KMS-11 (cell line): Measurements from ENCODE around the gene GGACT.

Experiments used
- H2AFZ ChIP-seq: fragments of 200-600 bp; sonication (generic); 2 replicates; pipeline ENCODE4 v1.6.1; 2016; ENCODE audit warnings: antibody characterized with exemption, mixed run types, low read depth
- H3K27ac ChIP-seq: fragments of 200-600 bp; sonication (generic); 2 replicates; pipeline ENCODE4 v1.6.1; 2016; ENCODE audit warnings: mild to moderate bottlenecking, mixed run types
- H3K27me3 ChIP-seq: fragments of 200-600 bp; sonication (generic); 2 replicates; pipeline ENCODE4 v1.6.1; 2017; ENCODE audit warnings: mild to moderate bottlenecking, low read depth, mixed run types, moderate library complexity; ENCODE audit not compliant: insufficient read depth
- H3K36me3 ChIP-seq: fragments of 200-600 bp; sonication (generic); 2 replicates; pipeline ENCODE4 v1.6.1; 2017; ENCODE audit warnings: mild to moderate bottlenecking, mixed run types; ENCODE audit not compliant: insufficient read depth
- H3K4me1 ChIP-seq: fragments of 200-600 bp; sonication (generic); 2 replicates; pipeline ENCODE4 v1.6.1; 2016; ENCODE audit warnings: mild to moderate bottlenecking, low read depth, mixed run types; ENCODE audit not compliant: poor library complexity, severe bottlenecking
- H3K4me2 ChIP-seq: fragments of 200-600 bp; sonication (generic); 2 replicates; pipeline ENCODE4 v1.7.0; 2016; ENCODE audit warnings: mild to moderate bottlenecking, mixed run types
- H3K4me3 ChIP-seq: fragments of 200-600 bp; sonication (generic); IDR thresholded peaks from 2 replicates; pipeline ENCODE4 v1.6.1; 2017; ENCODE audit warnings: low read depth, low read length, mixed read lengths; ENCODE audit not compliant: insufficient read depth
- H3K79me2 ChIP-seq: fragments of 200-600 bp; sonication (generic); 2 replicates; pipeline ENCODE4 v1.6.1; 2016; ENCODE audit warnings: low read depth, mixed run types; ENCODE audit not compliant: insufficient read depth
- H3K9ac ChIP-seq: fragments of 200-600 bp; sonication (generic); 2 replicates; pipeline ENCODE4 v1.6.1; 2016; ENCODE audit warnings: mild to moderate bottlenecking, mixed run types
- H4K20me1 ChIP-seq: fragments of 200-600 bp; sonication (generic); 2 replicates; pipeline ENCODE4 v1.6.1; 2016; ENCODE audit warnings: mild to moderate bottlenecking, mixed run types; ENCODE audit not compliant: insufficient read depth
- TF ChIP-seq, protein P1 (sequence below): fragments of 200-600 bp; sonication (generic); conservative IDR thresholded peaks from 2 replicates; pipeline ENCODE4 v1.6.1; 2017; ENCODE audit warnings: low read depth, mild to moderate bottlenecking, antibody characterized with exemption, low read length, moderate library complexity, mixed read lengths

GGACT gene

DNA sequence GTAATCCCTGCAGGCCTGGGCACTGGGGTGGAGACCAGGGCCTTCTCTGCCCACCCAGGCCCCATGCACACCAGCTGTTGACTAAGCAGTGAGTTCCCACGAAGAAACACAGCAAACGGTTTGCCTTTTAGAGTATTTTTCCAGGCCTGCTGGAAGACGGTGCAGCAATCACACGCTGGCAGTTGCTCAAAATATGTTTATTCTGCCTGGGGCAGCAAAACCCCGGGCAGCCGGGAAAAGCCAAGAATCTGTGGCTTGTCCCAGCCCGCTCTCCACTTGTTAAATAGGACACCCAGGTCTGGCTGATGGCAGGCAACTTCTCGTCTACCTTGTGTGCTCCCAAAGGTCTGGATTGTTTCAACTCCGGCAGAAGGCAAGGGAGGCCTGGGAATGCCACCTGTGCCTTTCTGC is 40.8 kb downstream of the GGACT start:
- Histone ChIP-seq H3K4me3 (no peak overlapping the region), H3K79me2 (no peaks in the 10 kb centered on the region), H3K9ac (no peak overlapping the region), H2AFZ (no peak overlapping the region), H3K27ac (no peak overlapping the region), H3K36me3 (no peaks in the 10 kb centered on the region), H3K27me3 (no peaks in the 10 kb centered on the region), H3K4me1 (peaks cover 12% of the 10 kb centered on the region), H4K20me1 (no peaks in the 10 kb centered on the region), H3K4me2 (no peak overlapping the region)
- TF ChIP-seq, protein P1, sequence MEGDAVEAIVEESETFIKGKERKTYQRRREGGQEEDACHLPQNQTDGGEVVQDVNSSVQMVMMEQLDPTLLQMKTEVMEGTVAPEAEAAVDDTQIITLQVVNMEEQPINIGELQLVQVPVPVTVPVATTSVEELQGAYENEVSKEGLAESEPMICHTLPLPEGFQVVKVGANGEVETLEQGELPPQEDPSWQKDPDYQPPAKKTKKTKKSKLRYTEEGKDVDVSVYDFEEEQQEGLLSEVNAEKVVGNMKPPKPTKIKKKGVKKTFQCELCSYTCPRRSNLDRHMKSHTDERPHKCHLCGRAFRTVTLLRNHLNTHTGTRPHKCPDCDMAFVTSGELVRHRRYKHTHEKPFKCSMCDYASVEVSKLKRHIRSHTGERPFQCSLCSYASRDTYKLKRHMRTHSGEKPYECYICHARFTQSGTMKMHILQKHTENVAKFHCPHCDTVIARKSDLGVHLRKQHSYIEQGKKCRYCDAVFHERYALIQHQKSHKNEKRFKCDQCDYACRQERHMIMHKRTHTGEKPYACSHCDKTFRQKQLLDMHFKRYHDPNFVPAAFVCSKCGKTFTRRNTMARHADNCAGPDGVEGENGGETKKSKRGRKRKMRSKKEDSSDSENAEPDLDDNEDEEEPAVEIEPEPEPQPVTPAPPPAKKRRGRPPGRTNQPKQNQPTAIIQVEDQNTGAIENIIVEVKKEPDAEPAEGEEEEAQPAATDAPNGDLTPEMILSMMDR: no peak

DNA sequence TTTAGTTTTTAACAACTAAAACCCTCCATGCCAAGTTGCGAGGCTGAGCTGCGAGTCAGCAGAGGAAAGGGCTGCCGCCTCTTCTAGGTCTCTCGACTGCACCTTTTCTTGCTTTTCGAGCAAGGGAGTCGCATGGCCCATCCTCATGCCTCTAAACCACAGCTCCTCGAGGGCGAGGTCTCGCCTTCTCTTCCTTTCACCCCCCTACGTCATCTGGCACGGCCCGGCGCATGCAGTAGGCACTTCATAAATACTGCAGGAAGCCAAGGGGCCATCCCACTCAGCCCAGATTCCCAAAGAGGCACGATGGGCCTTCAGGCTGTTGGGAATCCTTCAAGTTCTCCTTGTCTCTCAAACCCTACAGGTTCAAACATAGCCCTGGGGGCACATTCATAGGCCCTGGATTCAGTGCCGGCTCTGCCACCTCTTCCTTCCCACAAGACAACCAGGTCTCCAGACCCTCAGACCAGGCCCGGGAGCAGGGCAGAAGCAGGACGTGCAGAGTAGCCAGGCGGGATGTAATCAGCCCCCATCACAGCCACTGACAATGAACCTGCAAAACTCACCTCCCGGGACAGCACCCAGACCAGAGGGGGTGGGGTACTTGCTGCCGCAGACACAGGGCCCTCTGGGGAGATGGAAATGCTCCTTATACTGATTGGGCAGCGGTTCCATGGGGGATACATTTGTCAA is 41.7 kb downstream of the GGACT start:
- no peak overlapping the region for H3K4me3 ChIP-seq
- no peak overlapping the region for H3K4me2 ChIP-seq
- no peaks in the 10 kb centered on the region for H4K20me1 ChIP-seq
- no peak overlapping the region for H2AFZ ChIP-seq
- peaks cover 20% of the 10 kb centered on the region for H3K4me1 ChIP-seq
- H3K27me3 ChIP-seq: no peaks in the 10 kb centered on the region
- H3K36me3 ChIP-seq: no peaks in the 10 kb centered on the region
- H3K27ac ChIP-seq: no peak overlapping the region
- TF ChIP-seq, protein P1: no peak
- no peaks in the 10 kb centered on the region for H3K79me2 ChIP-seq
- no peak overlapping the region for H3K9ac ChIP-seq

GRCh38 chr13:100545684-100546061 is 42.9 kb downstream of the GGACT start:
- H3K27me3 ChIP-seq: no peaks in the 10 kb centered on the region
- H3K36me3 ChIP-seq: no peaks in the 10 kb centered on the region
- no peak overlapping the region for H3K27ac ChIP-seq
- H3K9ac ChIP-seq: no peak overlapping the region
- TF ChIP-seq, protein P1: no peak
- H3K79me2 ChIP-seq: no peaks in the 10 kb centered on the region
- peaks cover 26% of the 10 kb centered on the region for H3K4me1 ChIP-seq
- no peak overlapping the region for H3K4me2 ChIP-seq
- no peak overlapping the region for H2AFZ ChIP-seq
- no peaks in the 10 kb centered on the region for H4K20me1 ChIP-seq
- H3K4me3 ChIP-seq: no peak overlapping the region

- no peak overlapping the region for H3K4me2 ChIP-seq
- H3K36me3 ChIP-seq: no peaks in the 10 kb centered on the region
- no peaks in the 10 kb centered on the region for H4K20me1 ChIP-seq
- H3K4me3 ChIP-seq: no peak overlapping the region
- TF ChIP-seq, protein P1: no peak
- H3K27ac ChIP-seq: no peak overlapping the region
- H3K27me3 ChIP-seq: no peaks in the 10 kb centered on the region
- peaks cover 26% of the 10 kb centered on the region for H3K4me1 ChIP-seq
- H3K79me2 ChIP-seq: no peaks in the 10 kb centered on the region
- H2AFZ ChIP-seq: no peak overlapping the region
- H3K9ac ChIP-seq: no peak overlapping the region
Observed at GRCh38 chr13:100544866-100545683, 43.5 kb downstream of the GGACT start.
